ENCODE measurements around the gene ATP11C. TPM values are rescaled to one million over a fixed set of nuclear protein-coding genes. Genes with fewer than 3 reads are reported as not detected.

Gene ATP11C
- total and polyA plus RNA-seq, 2 of the 4 experiments (the other 2 are of a cell fraction): 19.3 to 40.0 TPM

- Histone ChIP-seq H3K23ac (ENCODE audit: low read depth, low read length) (no peak overlapping the region), H3K36me3 (ENCODE audit: control insufficient read depth, insufficient read depth, low read length) (no peaks in the 10 kb centered on the region), H2AFZ (replicated peaks; ENCODE audit: low read length, poor library complexity) (no peak overlapping the region), H3K56ac (ENCODE audit: extremely low read depth, insufficient read depth, low read length) (no peak overlapping the region), H3K4me2 (ENCODE audit: low read depth, low read length) (no peak overlapping the region), H2AK9ac (replicated peaks; ENCODE audit: low read depth, low read length, poor library complexity) (no peak overlapping the region), H3K14ac (replicated peaks; ENCODE audit: low read depth, low read length) (no peak overlapping the region), H3K27ac (ENCODE audit: insufficient read depth, low read length) (no peak overlapping the region), H4K5ac (ENCODE audit: low read depth, low read length) (no peak overlapping the region), H3K9ac (ENCODE audit: low read depth, low read length) (no peak overlapping the region), H3K9me1 (ENCODE audit: insufficient read depth, low read length) (no peaks in the 10 kb centered on the region), H2BK20ac (ENCODE audit: low read depth, low read length) (no peak overlapping the region), H3K4me3 (ENCODE audit: insufficient read depth, low read depth, low read length) (no peak overlapping the region), H2BK120ac (ENCODE audit: low read depth, low read length) (no peak overlapping the region), H3K79me1 (ENCODE audit: low read depth in 1 of 2, low read length in 2 of 2) (peaks cover 9 to 26% of the 10 kb centered on the region in 2 experiments), H4K91ac (ENCODE audit: insufficient read depth, low read depth, low read length) (no peak overlapping the region), H2BK5ac (ENCODE audit: low read depth, low read length, poor library complexity, severe bottlenecking) (no peak overlapping the region), H3K4me1 (ENCODE audit: control insufficient read depth, insufficient read depth, low read length) (no peaks in the 10 kb centered on the region), H4K8ac (ENCODE audit: low read depth in 2 of 2, low read length in 2 of 2) (no peak overlapping the region; a peak in 1 of 4 replicates), H4K20me1 (ENCODE audit: insufficient read depth, low read length) (peaks cover 2% of the 10 kb centered on the region), H3K27me3 (ENCODE audit: control insufficient read depth, insufficient read depth, low read length) (no peaks in the 10 kb centered on the region), H3K4ac (ENCODE audit: low read depth, low read length) (no peak overlapping the region), H2AK5ac (ENCODE audit: low read depth, low read length) (no peak overlapping the region), H3K18ac (ENCODE audit: low read depth, low read length) (no peak overlapping the region), H3K9me3 (ENCODE audit: control insufficient read depth, insufficient read depth, low read length) (no peaks in the 10 kb centered on the region), H2BK15ac (ENCODE audit: low read depth, low read length) (no peak overlapping the region)
- CTCF ChIA-PET: no interaction called here
- BruUV-seq (replicated peaks): no TSS peak
- TF ChIP-seq CEBPB (IDR thresholded peaks at IDR 0.05; ENCODE audit: low read depth, low read length) (no peak), MAZ (IDR thresholded peaks at IDR 0.05; ENCODE audit: borderline replicate concordance, low read depth, low read length) (no peak), CTCF (conservative IDR thresholded peaks at IDR 0.05; ENCODE audit: low read depth, low read length) (no peak), MAFK (IDR thresholded peaks at IDR 0.05; ENCODE audit: low read depth, low read length) (no peak), BHLHE40 (IDR thresholded peaks at IDR 0.05; ENCODE audit: low read depth, low read length) (no peak), NFE2L2 (IDR thresholded peaks at IDR 0.05; ENCODE audit: low read depth, low read length) (no peak), SMC3 (IDR thresholded peaks at IDR 0.05; ENCODE audit: low read depth, low read length) (no peak), RAD21 (IDR thresholded peaks at IDR 0.05; ENCODE audit: low read length) (no peak), RFX5 (IDR thresholded peaks at IDR 0.05; ENCODE audit: low read depth, low read length) (no peak), RCOR1 (IDR thresholded peaks at IDR 0.05; ENCODE audit: insufficient replicate concordance, low read length) (no peak)
- no peak for ATAC-seq (ENCODE audit: low read depth)
- intact Hi-C loops (cut with micrococcal nuclease) (no loop called here), dilution Hi-C loops (cut with HindIII; ENCODE audit: low sequenced_read_pairs, unreplicated experiment) (no loop called here), in situ Hi-C loops (cut with MboI; ENCODE audit: low sequenced_read_pairs) (no loop called here)
- no peak for DNase-seq
- POLR2A ChIA-PET (ENCODE audit: unreplicated experiment): no interaction called here
- no CpG with 5 or more reads among the region's 3 CpGs for WGBS, 2 experiments (ENCODE audit: extremely low coverage in 2 of 2, insufficient read length in 1 of 2)
Measured at GRCh38 chrX:139909712-139910111, 23.1 kb downstream of the ATP11C start.
